ENCODE measurements around the gene CAMK2D.

The CAMK2D gene

GRCh38 chr4:113474017-113474416, 287.5 kb downstream of the CAMK2D start:
- no peak for DNase-seq (ENCODE audit: low read depth in 3 of 3)

GRCh38 chr4:113472864-113473263, 288.7 kb downstream of the CAMK2D start:
- DNase-seq (ENCODE audit: low read depth in 3 of 3) = no peak

- DNase-seq (ENCODE audit: low read depth in 3 of 3) = no peak
These were observed 290.2 kb downstream of the CAMK2D start for GRCh38 chr4:113471146-113471860.

GRCh38 chr4:113469926-113470325, 291.6 kb downstream of the CAMK2D start:
- DNase-seq (ENCODE audit: low read depth in 3 of 3) = no peak

- no peak for DNase-seq (ENCODE audit: low read depth in 3 of 3)
These were observed 292.5 kb downstream of the CAMK2D start for GRCh38 chr4:113469023-113469390.

- no peak for DNase-seq (ENCODE audit: low read depth in 3 of 3)
These were observed 293.1 kb downstream of the CAMK2D start for GRCh38 chr4:113468165-113469022.

GRCh38 chr4:113467581-113467980, 294.0 kb downstream of the CAMK2D start:
- DNase-seq (ENCODE audit: low read depth in 3 of 3) = no peak

GRCh38 chr4:113462286-113462685, 299.3 kb downstream of the CAMK2D start:
- DNase-seq (ENCODE audit: low read depth in 3 of 3) = no peak

- DNase-seq (ENCODE audit: low read depth in 3 of 3) = no peak
These were observed 300.3 kb downstream of the CAMK2D start for GRCh38 chr4:113461281-113461680.

- DNase-seq (ENCODE audit: low read depth in 3 of 3) = no peak
These were observed 303.7 kb downstream of the CAMK2D start for GRCh38 chr4:113457886-113458285.

- no peak for DNase-seq (ENCODE audit: low read depth in 3 of 3)
These were observed 304.4 kb downstream of the CAMK2D start for GRCh38 chr4:113457121-113457520.

- no peak for DNase-seq (ENCODE audit: low read depth in 3 of 3)
These were observed 306.5 kb downstream of the CAMK2D start for GRCh38 chr4:113455061-113455460.

GRCh38 chr4:113452868-113453620, 308.5 kb downstream of the CAMK2D start:
- no peak for DNase-seq (ENCODE audit: low read depth in 3 of 3)

- DNase-seq (ENCODE audit: low read depth in 3 of 3) = no peak
These were observed 309.4 kb downstream of the CAMK2D start for GRCh38 chr4:113452152-113452551.

GRCh38 chr4:113450295-113451080, 311.1 kb downstream of the CAMK2D start:
- no peak for DNase-seq (ENCODE audit: low read depth in 3 of 3)

- DNase-seq (ENCODE audit: low read depth in 3 of 3) = no peak
These were observed 312.0 kb downstream of the CAMK2D start for GRCh38 chr4:113449410-113449974.

- DNase-seq (ENCODE audit: low read depth in 3 of 3) = no peak
These were observed 313.8 kb downstream of the CAMK2D start for GRCh38 chr4:113447769-113448168.

- no peak for DNase-seq (ENCODE audit: low read depth in 3 of 3)
These were observed 314.5 kb downstream of the CAMK2D start for GRCh38 chr4:113447061-113447460.

- no peak for DNase-seq (ENCODE audit: low read depth in 3 of 3)
These were observed 315.5 kb downstream of the CAMK2D start for GRCh38 chr4:113446019-113446418.

GRCh38 chr4:113445286-113445685, 316.3 kb downstream of the CAMK2D start:
- no peak for DNase-seq (ENCODE audit: low read depth in 3 of 3)

- DNase-seq (ENCODE audit: low read depth in 3 of 3) = no peak
These were observed 317.2 kb downstream of the CAMK2D start for GRCh38 chr4:113444386-113444785.

All from stimulated activated CD4-positive, alpha-beta T cell treated with anti-CD3 and anti-CD28 coated beads, TNF-alpha, amount 100 ng/mL, for 48 hours (primary cell).